GM12892 (cell line): Measurements from ENCODE around the gene KCNAB1.

Source experiments
- DNase-seq: peaks from one replicate; pipeline ENCODE4 v3.0.0; 2011; ENCODE audit not compliant: insufficient read length
- FAIRE-seq: peaks from 2 replicates; lab custom pipeline; 2011; peaks lifted over from hg19 to GRCh38; lab: Jason Lieb, UNC
- POLR2A ChIP-seq: IDR thresholded peaks from 2 replicates; pipeline ENCODE4 v1.6.1; 2011; ENCODE audit warnings: low read depth, low read length, control low read depth
- POLR2AphosphoS5 ChIP-seq: IDR thresholded peaks from 2 replicates; pipeline ENCODE4 v1.6.1; 2011; ENCODE audit warnings: low read depth, low read length, control low read depth
- TAF1 ChIP-seq: IDR thresholded peaks from 2 replicates; pipeline ENCODE4 v1.6.1; 2011; ENCODE audit warnings: low read depth, mild to moderate bottlenecking, control low read depth, low read length, borderline replicate concordance

KCNAB1 gene

DNA sequence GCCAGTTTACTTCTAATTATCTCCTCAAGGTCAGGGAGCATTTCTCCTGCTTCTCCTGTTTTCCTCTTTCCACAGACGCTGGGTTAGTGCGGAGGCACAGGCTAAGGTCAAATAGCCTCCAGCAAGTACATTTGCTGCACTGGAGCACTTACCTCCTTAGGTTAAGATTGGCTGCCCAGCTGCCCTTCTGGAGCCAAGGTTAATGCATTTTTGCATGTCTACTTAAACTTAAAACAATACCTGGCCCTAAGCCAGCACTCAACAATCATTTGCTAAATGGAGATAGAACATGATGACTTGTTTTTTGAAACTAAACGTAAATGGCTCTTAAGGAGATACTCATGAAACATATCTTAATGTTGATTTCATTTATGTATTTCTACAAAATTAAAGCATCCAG is 351.1 kb downstream of the KCNAB1 start:
- no peak for TF ChIP-seq POLR2AphosphoS5
- TF ChIP-seq POLR2A: no peak
- TF ChIP-seq TAF1: no peak
- FAIRE-seq (no peak), DNase-seq (no peak)

DNA sequence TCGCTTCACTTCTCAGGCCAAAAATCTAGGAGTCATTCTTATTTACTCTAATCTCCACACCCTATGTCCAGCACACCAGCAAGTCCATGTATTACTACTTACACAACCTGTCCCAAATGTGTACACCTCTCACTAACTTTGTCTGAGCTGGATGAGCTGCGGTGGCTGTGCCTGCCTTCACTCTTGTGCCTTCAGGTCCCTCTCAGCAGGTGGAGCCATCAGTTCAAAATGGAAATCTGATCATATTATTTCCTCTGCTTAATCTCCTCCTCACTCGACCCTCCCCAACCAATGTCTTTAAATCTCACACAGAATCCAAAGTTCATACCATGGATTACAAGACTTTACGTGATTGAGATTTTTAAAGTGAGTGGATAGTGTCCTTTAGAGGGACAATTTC is 351.8 kb downstream of the KCNAB1 start:
- DNase-seq: no peak
- no peak for FAIRE-seq
- TF ChIP-seq POLR2A (no peak), POLR2AphosphoS5 (no peak), TAF1 (no peak)

DNA sequence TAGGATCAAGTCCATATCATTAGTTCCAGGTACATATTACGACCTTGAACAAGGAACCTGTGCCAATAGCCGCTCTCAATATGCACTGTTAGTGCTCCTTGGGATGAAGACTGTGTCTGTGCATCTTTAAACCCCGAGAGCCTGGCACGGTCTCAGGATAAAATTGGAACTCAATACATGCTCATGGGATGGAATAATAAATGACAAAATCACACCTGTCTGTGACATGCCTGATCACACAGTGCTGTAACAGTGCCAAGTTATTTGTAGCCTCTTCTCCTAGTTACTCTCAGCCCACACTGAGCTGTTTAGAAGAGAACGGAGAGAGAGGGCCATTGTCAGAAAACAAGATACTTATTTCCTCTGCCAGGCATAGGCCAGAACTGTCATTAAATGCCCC is 352.3 kb downstream of the KCNAB1 start:
- no peak for TF ChIP-seq POLR2A
- TF ChIP-seq TAF1: no peak
- TF ChIP-seq POLR2AphosphoS5: no peak
- no peak for DNase-seq
- no peak for FAIRE-seq

DNA sequence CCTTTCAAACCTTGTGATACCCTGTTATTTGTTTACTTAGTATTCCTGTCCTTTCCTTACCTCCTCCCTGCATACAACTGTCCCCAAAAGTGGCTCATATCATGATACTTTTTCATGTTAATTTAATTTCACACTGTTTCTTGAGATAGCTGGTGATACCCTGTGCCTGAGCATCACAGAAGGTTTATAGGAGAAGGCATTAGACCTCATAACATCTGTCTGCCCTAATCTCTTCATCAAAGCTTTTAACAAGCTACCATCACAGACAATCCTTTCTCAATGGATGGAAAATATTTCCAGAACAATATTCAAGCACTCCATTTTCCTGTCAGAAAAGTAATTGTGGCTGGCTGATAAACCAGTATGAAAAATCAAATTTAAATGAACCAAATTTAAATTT is 353.0 kb downstream of the KCNAB1 start:
- DNase-seq (no peak), FAIRE-seq (no peak)
- TF ChIP-seq POLR2AphosphoS5 (no peak), TAF1 (no peak), POLR2A (no peak)

DNA sequence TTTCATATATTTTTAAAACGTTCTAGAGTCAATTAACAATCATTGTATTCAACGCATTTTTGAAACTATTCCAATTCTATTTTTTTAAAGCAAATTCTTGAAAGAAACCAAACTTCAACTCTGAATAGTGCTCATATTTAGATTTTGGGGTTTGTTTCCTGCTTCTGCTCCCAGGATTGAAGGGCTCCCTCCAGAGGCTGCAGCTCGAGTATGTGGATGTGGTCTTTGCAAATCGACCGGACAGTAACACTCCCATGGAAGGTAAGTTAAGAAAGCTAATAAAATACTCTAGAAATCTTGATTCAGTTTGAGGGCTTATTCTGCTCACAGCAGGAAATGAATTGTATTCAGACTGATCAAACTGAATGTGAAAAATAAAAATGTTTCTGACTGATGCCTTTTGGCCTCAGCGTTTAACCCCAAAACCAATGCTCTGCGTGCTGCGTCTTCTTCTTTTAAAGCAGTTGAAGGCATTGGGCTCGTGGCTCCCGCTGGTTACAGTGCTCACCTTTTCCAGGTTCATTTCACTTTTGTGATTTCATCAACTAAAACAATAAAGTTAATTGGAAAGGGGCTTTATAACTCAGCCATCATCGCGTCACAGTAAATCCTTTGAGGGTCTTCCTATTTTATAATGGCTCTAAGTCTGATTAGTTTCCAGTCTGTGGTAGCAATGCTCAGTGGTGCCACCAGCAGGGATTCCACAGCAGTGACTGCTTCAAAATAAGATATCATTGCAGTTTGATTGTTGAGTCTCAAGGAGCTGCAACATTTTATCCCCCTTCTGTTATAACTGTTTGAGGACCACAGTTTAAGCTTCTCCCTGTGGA is 354.4 kb downstream of the KCNAB1 start:
- FAIRE-seq: no peak
- no peak for DNase-seq
- TF ChIP-seq POLR2A (no peak), POLR2AphosphoS5 (no peak), TAF1 (no peak)

DNA sequence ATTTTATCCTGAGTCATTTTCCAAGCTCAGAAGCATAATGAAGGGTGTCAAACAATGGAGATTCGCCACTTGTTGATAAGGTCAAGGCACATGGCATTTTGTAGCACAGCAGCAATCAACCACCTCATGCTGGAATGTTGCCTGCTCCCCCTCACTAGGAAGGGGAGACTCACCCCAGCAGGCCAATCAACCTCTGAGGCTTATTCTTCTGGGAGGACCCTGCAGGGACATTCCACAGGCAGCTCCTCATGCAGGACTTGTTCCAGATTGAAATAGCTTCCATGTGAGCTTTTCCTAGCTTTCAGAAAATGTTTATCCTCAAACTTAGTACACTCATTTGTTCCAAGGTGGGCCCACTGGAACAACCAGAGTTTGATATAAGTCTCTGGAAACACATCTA is 356.9 kb downstream of the KCNAB1 start:
- TF ChIP-seq POLR2A (no peak), POLR2AphosphoS5 (no peak), TAF1 (no peak)
- no peak for DNase-seq
- no peak for FAIRE-seq

DNA sequence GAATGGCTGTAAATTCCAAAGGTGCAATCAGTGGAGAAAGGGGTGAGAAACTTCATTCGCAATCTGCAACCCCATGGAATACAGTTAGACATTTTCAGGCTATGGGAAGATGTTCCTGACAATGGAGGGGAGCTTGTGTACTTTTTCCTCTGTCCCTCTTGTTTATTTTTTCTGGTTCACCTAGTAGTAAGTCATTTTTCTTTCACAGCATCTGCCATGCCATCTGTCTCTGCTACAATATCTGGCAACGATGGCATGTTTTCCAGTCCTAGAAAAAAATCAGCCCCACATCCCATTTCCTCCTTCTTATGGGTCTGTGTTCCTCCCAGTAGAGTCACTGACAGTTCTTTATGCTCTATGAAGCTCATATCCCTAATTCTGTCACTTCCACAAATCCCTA is 358.5 kb downstream of the KCNAB1 start:
- no peak for TF ChIP-seq POLR2A
- TF ChIP-seq POLR2AphosphoS5: no peak
- TF ChIP-seq TAF1: no peak
- FAIRE-seq (peak; percentile 56), DNase-seq (no peak)

DNA sequence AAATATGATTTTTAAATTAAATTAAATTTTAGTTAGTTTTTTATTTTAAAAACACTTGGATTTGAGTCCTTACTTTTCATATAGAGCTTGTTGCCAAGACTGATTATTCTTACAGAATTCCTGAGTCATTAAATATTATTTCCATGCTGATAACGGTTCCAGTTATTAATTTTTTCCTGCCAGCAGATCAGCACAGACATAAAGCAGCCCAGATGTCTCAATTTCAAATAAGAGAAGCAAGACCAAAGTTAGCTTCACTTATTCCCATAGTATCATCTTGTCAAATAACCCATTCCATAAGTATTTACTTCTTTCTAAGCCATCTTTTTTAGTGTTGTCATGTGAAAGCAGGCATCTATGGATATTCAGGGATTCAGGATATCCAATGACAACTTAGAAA is 359.2 kb downstream of the KCNAB1 start:
- no peak for FAIRE-seq
- no peak for DNase-seq
- no peak for TF ChIP-seq POLR2A
- TF ChIP-seq TAF1: no peak
- no peak for TF ChIP-seq POLR2AphosphoS5

DNA sequence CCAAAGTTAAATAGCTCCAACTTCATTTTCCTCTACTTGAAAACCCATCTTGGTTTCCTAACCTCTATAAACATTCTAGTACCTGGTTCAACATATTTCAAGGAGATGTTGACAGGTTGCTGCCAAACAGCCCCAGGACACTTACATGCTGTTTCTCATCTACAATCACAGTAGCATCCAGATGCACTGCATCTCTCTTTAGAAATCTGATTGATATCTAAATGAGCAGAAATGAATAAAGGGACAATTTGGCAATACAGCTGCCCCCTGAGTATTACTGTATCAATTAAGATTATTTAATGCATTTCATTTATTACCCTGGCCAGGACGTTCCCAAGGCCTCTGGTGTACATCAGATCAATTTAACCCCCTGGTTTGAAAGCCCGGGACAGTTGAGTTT is 360.6 kb downstream of the KCNAB1 start:
- TF ChIP-seq TAF1 (no peak), POLR2AphosphoS5 (no peak), POLR2A (no peak)
- peak; percentile 68 for FAIRE-seq
- DNase-seq: no peak

DNA sequence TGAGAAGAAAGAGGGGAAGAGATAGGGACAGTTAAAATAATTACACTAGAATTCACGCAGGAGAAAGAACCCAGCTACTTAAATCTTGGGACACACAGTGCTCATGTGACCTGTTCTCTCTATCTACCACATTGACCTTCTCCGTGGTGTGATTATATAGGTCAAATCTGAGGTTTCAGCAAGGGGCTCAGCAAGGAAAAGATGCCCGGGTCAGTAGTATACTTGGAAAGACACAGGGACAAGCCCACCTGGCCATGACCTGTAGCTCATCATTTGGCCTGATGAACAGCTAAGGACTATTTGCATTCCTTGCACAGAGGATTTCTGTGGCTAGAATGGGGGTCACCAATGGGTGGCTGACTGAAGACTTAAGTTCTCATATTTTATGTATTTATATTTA is 362.6 kb downstream of the KCNAB1 start:
- no peak for TF ChIP-seq TAF1
- no peak for TF ChIP-seq POLR2A
- no peak for TF ChIP-seq POLR2AphosphoS5
- FAIRE-seq (no peak), DNase-seq (no peak)

DNA sequence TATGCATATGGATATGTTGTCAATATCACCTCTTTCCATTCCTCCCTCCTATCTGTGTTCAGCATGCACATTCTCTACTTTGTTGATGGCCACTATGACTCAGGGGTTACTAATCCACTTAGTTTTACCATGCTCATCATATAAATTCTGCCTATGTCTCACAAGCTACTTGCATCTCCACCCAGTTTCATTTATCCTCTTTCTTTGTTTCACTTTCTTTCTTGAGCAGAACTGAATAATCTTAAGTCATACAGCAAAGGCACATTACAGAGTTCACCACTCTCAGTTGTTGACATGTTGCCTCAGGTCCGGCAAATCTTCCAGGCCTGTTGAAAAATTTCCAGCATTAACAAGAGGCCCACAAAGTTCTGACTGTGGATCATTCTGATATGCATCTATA is 363.0 kb downstream of the KCNAB1 start:
- TF ChIP-seq POLR2A: no peak
- no peak for TF ChIP-seq TAF1
- TF ChIP-seq POLR2AphosphoS5: no peak
- FAIRE-seq (peak; percentile 90), DNase-seq (no peak)

DNA sequence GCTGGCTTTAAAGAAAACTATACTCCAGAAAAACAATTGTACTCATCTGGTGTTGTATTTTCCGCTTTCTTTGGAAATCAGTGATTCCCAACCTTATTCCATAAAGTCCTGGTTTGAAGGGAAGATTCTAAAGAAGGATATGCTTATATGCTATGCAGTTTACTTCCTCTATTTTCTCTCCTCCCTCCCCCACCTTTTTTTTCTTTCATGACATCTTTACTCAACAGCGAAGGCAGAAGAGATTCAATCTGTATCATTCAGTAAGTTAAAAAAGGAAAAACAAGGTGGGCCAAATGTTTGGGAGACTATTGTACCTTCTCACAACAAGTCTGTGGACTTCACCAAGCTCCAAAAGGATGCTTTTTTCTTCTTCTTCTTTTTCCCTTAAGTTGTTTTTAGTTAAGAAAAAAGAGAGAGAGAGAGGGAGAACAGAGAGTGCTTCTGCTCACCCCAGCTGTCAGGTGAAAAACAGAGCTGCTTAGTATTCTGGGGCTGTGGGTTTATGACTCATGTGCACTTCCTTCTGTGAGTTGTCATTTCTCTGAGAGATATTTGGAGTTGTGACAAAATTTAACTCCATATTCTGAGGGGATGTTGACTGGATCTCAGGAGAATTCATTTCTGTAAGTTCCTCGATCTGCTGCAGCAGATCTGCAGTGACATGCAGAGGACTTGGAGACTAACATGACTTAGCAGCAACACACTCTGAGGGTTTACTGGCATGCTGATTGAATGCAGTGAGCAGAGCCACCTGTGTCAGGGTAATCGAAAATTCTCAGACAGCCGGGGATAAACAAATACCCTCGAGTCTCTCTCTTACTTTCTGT is 363.8 kb downstream of the KCNAB1 start:
- DNase-seq (no peak), FAIRE-seq (peak; percentile 96)
- TF ChIP-seq POLR2A (no peak), TAF1 (no peak), POLR2AphosphoS5 (no peak)
